Measurements from ENCODE around the gene KCNIP1.
"Not testable (repeated sequence)": the region's sequence is repeated elsewhere in the genome, so short reads cannot be mapped to it uniquely, and the experiment has no call there.

KCNIP1 gene

DNA sequence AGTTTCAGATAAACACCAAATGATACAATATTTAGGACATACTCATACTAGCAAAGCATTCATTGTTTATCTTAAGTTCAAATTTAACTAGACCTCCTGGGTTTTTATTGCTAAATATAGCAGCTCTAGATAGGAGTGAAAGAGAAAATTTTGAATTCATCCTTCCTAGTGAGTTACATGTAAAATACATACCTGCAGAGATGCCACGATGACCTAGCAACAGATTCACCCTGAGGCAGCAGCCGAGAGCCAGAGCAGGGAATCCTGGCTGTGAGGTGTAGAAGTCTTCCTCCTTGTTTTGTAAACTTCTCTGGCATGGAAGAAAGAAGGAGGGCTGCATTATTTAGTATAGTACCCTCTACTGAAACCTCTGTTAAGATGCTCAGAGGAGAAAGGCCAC is 253.8 kb downstream of the KCNIP1 start:
- no peak for DNase-seq

DNA sequence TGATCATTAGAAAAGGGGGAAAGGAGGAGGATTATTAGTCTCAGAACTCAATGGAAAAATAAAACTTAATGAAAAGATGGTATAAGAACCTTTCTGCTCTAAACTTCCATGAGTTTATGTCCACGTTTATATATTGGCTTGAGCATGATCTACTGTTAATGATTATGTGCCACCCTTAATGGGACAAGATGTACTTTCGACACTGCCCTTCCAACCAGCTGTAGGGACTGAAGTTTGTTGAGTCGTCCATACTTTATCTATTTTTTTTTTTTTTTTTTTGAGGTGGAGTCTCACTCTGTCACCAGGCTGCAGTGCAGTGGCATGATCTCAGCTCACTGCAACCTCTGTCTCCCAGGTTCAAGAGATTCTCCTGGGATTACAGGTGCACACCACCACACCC is 254.7 kb downstream of the KCNIP1 start:
- no peak for DNase-seq

DNA sequence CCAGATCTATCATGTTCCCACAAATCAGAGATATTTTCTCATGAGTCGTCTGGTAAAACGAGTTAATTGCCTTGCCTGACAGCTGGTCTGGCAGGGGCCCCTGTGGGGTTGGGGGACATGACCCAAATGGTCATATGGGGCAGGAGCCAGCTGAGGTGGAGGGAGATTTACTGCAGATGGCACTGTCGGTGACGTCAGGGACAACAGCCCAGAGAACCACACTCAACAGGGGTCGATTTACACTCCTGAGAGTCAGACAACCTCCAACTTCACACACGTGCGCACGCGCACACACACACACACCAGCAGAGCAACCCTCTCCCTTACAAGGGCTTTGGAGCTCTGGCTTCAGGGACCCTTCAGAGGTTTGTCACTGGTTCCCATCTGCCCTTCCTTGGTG is 256.3 kb downstream of the KCNIP1 start:
- DNase-seq, result no peak

DNA sequence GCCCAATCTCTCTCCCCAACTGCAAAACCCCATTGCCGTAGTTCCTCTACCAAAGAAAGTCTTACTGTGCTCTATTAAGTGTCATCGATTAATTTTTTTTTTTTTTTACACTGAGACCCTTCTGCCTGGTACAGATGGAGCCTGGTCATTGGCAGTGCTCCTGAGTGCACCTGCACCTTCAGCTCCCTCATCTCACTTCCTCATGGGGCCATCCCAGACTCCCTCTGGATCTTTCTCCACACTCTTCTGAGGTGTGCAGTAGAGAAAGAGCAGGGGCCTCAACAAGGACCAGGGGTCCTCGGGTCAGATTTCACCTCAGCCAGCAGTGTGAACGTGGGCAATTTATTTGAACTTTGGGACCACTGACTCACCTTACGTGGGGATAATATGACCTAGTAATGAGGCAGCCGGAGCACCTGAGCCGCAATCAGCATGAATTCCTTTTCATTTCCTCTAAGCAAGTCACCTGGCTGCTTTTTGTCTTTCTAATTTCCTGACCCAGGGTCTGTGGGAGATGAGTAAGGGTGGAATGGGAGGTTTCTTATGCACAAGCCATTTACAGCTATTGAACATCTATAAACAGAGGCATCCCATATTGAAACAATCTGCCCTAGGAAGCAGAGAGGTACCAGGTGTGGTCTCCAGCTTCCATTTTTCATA is 257.4 kb downstream of the KCNIP1 start:
- no peak for DNase-seq

DNA sequence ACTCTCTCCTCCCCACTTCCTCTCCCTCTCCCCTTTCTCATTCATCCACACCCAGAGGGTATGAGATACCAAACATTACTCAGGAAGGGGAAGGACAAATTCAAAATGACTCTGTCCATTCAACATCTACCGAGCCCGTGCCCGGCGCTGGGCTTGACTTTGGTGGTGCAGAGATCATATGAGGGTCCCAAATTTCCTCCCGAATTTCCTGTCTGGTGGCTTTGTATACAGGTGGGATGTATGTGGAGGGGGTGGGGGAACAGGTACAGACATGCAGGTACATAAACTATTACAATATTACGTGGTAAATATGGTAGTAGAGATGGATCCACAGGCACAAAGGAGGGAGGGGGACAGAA is 257.9 kb downstream of the KCNIP1 start:
- no peak for DNase-seq

DNA sequence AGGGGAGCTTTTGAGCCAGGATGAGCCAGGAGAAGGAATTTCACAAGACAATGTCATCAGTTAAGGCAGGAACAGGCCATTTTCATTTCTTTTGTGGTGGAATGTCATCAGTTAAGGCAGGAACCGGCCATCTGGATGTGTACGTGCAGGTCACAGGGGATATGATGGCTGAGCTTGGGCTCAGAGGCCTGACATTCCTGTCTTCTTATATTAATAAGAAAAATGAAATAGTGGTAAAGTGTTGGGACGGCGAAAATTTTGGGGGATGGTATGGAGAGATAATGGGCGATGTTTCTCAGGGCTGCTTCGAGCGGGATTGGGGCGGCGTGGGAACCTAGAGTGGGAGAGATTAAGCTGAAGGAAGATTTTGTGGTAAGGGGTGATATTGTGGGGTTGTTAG is 258.5 kb downstream of the KCNIP1 start:
- DNase-seq, result not testable (repeated sequence)

DNA sequence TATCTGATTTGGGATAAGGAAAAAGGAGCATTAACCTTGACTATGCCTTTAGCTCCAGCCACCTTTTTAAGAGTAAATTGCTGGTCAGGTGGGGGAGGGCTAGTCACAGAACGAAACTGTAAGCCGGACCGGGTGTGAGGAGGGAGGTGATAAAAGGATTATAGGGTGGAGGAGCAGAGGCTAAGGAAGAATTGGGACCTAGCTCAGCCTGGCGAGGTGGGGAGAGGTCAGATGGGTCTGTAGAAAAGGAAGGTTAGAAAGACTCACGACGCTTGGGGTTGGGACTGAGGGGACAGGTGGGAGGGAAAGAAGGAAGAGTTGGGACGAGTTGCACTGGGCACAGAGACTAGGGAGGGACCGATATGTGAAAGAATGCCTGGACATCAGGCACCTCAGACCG is 262.0 kb downstream of the KCNIP1 start:
- DNase-seq, result not testable (repeated sequence)

DNA sequence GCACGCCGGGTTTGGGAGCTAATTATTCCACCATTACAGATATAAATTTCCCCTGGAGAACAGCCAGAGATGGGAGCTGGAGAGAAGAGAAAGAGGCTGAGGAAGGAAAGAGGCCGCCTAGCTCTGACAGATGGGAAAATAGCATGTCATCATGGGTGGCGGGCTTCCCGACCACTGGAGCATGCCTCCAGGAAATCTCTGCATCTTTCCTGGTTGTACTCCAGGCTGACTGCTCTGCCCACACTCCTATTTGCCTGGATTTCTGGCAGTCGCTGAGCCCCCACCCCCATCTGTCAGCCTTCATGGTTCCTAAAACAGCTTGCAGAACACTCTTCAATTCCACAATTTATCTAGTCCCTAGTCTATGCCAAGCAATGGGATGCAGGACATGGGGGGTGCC is 265.4 kb downstream of the KCNIP1 start:
- no peak for DNase-seq

DNA sequence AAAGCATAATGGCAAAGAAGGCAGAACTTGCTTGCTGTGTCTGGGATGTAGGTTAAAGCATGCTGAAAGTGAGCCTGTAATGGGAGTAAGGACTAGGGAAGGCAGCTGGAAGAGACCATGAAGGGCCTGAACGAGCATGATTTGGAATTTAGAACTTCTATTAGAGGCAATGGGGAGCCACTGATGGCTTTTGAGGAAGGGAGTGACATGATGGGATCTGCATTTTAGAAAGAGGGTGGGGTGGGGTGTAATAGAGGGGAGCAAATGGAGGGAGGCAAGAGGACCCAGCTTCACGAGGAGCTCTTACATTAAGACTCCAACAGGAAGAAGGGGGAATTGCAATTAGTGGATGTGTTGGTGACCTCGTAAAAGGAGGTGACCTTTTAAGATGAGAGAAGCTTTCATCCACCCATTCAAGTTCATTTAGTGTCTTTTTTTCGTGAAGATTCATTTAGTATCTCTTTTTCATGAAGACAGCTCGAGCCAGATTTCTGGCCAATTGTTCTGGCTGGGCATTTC is 266.1 kb downstream of the KCNIP1 start:
- DNase-seq, result no peak

DNA sequence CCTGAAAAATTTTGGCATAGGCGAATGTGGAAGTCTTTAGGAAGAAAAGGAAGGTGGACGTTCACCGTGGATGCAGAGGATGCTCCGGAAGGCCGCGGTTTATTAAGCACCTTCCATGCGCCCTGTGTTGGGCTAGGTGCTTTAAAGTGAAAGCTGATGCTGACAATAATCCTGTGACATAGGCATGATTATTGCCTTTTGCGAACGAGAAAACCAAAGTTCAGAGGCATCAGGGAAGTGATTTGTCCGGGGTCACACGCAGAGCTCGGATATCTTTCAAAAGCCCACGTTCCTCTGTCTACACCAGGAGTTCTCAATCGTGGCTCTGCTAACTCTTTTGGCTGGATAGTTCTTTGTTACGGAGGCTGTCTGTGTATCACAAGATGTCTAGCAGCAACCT is 267.7 kb downstream of the KCNIP1 start:
- DNase-seq, result no peak

DNA sequence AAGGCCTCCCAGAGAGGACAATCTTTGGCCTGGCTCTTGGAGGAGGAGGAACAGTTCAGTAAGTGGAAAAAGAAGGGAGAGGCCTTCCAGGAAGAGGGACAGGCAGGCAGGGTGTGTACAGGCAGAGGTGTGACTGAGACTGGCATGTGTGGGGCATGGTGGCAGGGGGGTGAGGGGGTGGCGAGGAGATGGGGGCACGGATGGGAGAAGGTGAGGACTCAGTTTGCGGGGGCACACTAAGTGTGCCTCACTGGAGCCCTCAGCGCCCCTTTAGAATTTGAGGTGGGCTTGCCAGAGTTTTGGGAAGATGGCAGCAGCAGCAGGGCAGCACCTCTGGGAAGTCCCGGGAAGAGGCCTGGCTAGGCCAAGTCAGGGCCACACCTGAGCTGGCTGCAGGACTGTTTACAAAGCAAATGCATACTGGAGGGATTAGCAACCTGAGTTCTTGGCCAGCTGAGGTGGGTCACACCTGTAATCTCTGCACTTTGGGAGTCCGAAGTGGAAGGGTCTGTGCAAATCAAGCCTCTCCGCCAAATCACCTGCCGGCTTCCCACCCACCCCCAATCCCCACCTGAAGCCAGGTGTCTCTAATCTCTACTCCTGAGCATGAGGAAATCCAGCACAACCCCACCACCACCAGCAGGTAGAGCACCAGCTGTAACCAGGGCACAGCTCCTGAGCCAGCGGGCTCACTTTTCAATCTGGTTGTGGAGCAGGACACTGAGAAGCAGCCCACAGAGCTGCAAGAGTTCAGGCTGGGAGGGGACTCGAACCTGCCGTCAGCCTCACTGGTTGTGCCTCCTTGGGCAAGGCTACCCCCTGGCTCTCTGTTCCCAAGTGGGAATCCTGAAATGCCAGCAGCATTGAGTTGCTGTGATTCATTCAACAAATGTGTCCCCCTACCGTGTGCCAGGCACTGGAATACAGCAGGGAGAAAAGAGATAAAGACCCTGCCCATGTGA is 269.5 kb downstream of the KCNIP1 start:
- DNase-seq, result no peak

DNA sequence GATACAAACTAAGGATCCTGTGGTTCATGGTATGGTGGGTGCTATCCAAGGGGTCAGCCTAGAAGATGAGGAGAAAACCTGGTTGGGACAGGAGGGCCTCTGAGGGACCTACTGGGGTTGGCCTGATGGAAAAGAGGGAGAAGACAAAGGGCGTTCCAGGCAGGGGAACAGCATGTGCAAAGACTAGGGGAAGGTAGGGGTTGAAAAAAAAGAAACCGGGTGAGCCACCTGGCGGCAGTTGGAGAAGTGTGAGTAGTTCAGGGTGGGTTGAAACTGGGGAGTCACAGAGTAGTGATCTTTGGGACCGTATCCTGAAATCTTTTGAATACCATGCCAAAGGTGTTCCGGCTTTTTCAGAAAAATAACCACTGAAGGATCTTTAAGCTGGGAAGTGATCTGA is 271.0 kb downstream of the KCNIP1 start:
- DNase-seq, result no peak

DNA sequence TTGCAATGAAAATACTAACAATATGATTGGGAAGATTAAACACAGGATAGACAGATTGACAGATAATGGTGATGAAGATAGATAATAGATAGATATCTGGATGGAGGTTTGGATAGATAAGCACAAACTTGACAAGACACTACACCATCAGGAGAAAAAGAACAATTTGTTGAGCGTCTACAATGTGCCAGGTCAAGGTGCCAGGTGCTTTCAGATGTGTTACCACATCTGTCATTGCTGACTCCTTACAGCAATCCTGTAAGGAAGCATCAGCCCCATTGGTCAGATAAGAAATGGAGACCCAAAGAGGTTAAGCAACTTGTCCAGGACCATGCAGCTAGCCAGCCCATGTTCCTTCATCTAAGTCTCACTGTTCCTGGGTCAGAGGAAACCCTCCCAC is 278.1 kb downstream of the KCNIP1 start:
- DNase-seq, result no peak

DNA sequence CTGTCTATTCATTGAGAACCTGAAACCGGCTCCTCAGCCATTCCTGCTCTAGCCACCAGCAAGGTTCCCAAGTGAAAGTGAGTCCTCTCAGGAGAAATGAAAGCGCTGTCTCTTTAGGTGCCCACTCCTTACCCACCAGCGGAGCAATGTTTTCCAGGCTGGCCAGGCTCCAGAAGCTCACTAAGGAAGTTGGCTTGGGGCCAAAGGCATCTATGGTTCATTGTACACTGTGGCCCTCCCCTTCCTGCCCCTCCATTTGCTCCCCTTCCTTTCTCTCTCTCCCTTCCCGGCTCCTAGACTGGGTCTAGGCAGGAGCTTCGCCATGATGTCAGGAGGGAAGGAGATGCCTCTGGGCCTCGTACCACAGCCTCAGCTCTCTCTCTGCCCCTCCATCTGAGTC is 278.6 kb downstream of the KCNIP1 start:
- DNase-seq, result no peak

DNA sequence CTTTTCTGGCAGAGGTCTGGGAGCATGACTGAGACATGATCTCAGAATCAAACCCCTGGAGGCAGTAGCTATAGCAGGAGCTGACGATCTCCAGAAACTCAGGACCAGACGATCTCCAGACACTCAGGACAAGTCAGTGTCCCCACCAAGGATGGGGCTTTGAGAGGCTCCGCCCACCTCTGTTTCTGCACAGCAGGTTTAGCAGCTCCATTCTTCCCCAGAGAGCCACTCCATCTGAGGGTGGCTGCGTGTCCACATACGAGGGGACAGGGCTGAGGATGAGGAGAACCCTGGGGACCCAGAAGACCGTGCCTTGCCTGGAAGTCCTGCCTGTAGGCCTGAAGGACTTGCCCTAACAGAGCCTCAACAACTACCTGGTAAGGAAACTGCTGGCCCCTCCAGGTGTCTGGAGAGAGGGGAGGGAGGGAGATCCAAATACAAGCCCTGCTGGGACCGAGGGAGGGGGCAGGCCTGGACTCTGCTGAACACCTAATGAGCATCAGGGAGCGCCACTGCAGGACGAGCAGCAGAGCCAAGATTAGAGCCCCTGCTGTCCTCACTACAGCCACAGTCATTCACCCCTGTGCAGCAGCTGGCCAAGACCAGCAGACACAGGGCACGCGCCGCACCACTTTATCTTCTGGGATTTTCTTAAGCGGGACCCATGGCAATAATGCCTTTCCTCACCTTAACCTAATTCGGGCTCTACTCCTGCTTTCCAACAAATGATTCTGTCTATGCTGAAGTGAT is 279.9 kb downstream of the KCNIP1 start, which contains the start of gene GABRP:
Gene GABRP (plus strand): TSS at position 228 of the 750 bp plus-strand sequence. CDS start 4,891 bp downstream, outside the sequence.
- no peak for DNase-seq

DNA sequence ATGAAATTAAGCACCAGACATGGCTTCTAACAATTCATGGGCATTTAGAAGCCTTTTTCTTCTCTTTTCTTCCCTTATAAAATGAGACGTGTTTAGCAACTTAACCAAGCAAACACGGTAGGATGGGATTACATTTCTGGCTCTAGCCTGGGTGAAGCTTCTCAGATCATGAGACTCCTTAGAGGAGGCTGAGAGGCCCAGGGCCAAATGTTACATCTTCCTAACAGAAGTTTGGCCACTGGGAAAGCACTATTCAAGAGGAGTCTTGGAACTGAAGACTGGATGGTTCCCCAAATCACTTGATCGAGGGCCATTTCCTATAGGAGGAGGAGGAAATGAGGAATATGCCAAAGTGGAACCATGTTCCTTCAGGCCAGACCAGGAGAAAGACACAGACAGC is 281.6 kb downstream of the KCNIP1 start:
- no peak for DNase-seq

All from activated CD8-positive, alpha-beta memory T cell treated with anti-CD3 and anti-CD28 coated beads, Interleukin-2, amount 50 U/mL, for 4 hours (primary cell).